ENCODE results near the gene LAMA2. TPM values are rescaled to one million over a fixed set of nuclear protein-coding genes. Genes with fewer than 3 reads are reported as not detected.

LAMA2 gene
- total and polyA plus RNA-seq, 4 donors, result 6.0 to 86.5 (median 46.4) TPM

DNA sequence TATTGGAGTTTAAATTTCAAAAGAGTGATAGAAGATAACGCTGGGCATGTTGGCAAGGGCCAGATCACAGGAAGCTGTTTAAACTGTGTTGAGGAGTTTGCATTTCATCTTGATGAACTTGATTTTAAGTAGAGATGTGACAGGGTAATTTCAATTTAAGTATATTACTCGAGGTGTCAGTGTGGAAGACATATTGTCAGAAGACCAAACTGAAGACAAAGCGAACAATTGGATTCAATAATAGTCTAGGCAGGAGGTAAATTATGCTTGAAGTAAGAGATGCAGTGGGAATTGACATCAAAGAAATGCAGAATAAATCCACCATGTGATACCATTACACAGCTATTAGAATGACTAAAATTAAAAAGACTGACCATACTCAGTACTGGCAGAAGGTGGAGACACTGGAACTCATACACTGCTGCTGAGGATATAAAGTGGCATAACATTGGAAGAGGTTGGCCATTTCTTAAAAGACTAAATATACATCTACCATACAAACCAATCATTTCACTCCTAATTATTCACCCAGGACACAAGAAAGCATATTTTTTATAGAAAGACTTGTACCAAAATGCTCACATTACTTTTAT lies 586.2 kb downstream of the LAMA2 start:
- no peaks in the 10 kb centered on the region for H3K36me3 ChIP-seq (ENCODE audit: control insufficient read depth in 1 of 2, insufficient read depth in 2 of 2, low read length in 1 of 2)
- WGBS, 2 donors, result 63 to 89% methylated on average over 3 of the region's 3 CpGs
- intact Hi-C loops (cut with DNase I), result no loop called here

DNA sequence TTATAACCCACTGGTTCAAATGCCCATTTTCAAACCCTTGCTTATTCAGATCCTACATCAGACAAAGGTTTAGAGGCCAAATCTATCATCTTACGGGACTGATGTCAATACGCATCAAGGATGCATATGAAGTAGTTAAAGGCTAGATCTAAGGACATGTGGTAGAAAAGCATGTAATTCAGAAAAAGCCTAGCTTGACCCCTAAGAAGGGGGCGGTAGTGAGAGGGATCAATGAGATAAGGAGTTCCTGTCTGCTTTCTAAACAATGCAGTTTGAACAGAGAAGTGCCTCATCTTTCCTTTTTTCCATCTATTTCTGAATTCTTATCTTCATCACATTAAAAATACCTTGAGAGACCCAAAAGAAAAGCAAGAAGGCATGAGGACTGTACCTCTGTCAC lies 589.3 kb downstream of the LAMA2 start:
- H3K27me3 ChIP-seq (ENCODE audit: control insufficient read depth in 1 of 2, insufficient read depth in 2 of 2, low read length in 1 of 2), result no peaks in the 10 kb centered on the region
- H3K9me3 ChIP-seq (ENCODE audit: control insufficient read depth, low read length), result no peaks in the 10 kb centered on the region
- WGBS, 2 donors, result 79 to 83% methylated on average over 3 of the region's 3 CpGs
- DNase-seq, result no peak
- H3K36me3 ChIP-seq (ENCODE audit: control insufficient read depth in 1 of 2, insufficient read depth in 2 of 2, low read length in 1 of 2), result no peaks in the 10 kb centered on the region
- H3K4me1 ChIP-seq (ENCODE audit: control insufficient read depth in 1 of 2, insufficient read depth in 2 of 2, low read length in 2 of 2), result no peaks in the 10 kb centered on the region
- no peak overlapping the region for H3K27ac ChIP-seq (ENCODE audit: low read depth in 1 of 2, low read length in 2 of 2)
- H3K4me3 ChIP-seq (ENCODE audit: low read length in 2 of 2), result no peak overlapping the region
- no peak for ATAC-seq (ENCODE audit: low FRiP score)
- intact Hi-C loops (cut with DNase I), result no loop called here

More for the DNA sequence above, 586.2 kb downstream of the LAMA2 start:
- Histone ChIP-seq H3K27ac (ENCODE audit: low read depth in 1 of 2, low read length in 2 of 2) (no peak overlapping the region), H3K9me3 (ENCODE audit: control insufficient read depth, low read length) (no peaks in the 10 kb centered on the region), H3K4me3 (ENCODE audit: low read length in 2 of 2) (no peak overlapping the region), H3K27me3 (ENCODE audit: control insufficient read depth in 1 of 2, insufficient read depth in 2 of 2, low read length in 1 of 2) (no peaks in the 10 kb centered on the region), H3K4me1 (ENCODE audit: control insufficient read depth in 1 of 2, insufficient read depth in 2 of 2, low read length in 2 of 2) (no peaks in the 10 kb centered on the region)
- ATAC-seq (ENCODE audit: low FRiP score) (no peak), DNase-seq (no peak)

GRCh38 chr6:129473546-129473945 lies 590.6 kb downstream of the LAMA2 start:
- Histone ChIP-seq H3K27me3 (ENCODE audit: control insufficient read depth in 1 of 2, insufficient read depth in 2 of 2, low read length in 1 of 2) (no peaks in the 10 kb centered on the region), H3K27ac (ENCODE audit: low read depth in 1 of 2, low read length in 2 of 2) (no peak overlapping the region), H3K4me1 (ENCODE audit: control insufficient read depth in 1 of 2, insufficient read depth in 2 of 2, low read length in 2 of 2) (no peaks in the 10 kb centered on the region), H3K9me3 (ENCODE audit: control insufficient read depth, low read length) (no peaks in the 10 kb centered on the region), H3K4me3 (ENCODE audit: low read length in 2 of 2) (no peak overlapping the region), H3K36me3 (ENCODE audit: control insufficient read depth in 1 of 2, insufficient read depth in 2 of 2, low read length in 1 of 2) (no peaks in the 10 kb centered on the region)
- intact Hi-C loops (cut with DNase I), result no loop called here
- ATAC-seq (ENCODE audit: low FRiP score) (no peak), DNase-seq (no peak)
- 94 to 95% methylated on average over 3 of the region's 3 CpGs for WGBS, 2 donors

GRCh38 chr6:129475477-129476247 lies 592.7 kb downstream of the LAMA2 start:
- no peaks in the 10 kb centered on the region for H3K9me3 ChIP-seq (ENCODE audit: control insufficient read depth, low read length)
- WGBS, 2 donors, result 29 to 46% methylated on average over 7 of the region's 7 CpGs
- DNase-seq (no peak), ATAC-seq (ENCODE audit: low FRiP score) (no peak)
- H3K27me3 ChIP-seq (ENCODE audit: control insufficient read depth in 1 of 2, insufficient read depth in 2 of 2, low read length in 1 of 2), result no peaks in the 10 kb centered on the region
- no peak overlapping the region for H3K27ac ChIP-seq (ENCODE audit: low read depth in 1 of 2, low read length in 2 of 2)
- no peak overlapping the region for H3K4me3 ChIP-seq (ENCODE audit: low read length in 2 of 2)
- H3K4me1 ChIP-seq (ENCODE audit: control insufficient read depth in 1 of 2, insufficient read depth in 2 of 2, low read length in 2 of 2), result no peaks in the 10 kb centered on the region
- H3K36me3 ChIP-seq (ENCODE audit: control insufficient read depth in 1 of 2, insufficient read depth in 2 of 2, low read length in 1 of 2), result no peaks in the 10 kb centered on the region
- intact Hi-C loops (cut with DNase I), result no loop called here

DNA sequence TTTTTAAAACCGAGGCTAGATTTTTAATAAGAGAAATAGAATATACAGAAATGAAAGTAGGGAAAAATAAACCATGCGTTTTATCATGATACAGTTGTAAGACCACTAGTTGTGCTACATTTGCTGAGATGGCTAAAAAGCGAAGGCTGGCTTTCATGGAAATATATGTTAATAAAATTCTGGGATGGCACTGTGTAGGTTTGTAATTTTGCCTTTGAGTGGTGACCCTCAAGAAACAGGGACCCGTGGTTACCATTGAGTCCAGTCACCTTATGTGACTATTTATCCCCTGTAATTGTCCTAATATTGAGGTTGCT lies 593.3 kb downstream of the LAMA2 start:
- 51 to 59% methylated on average over 4 of the region's 4 CpGs for WGBS, 2 donors
- ATAC-seq (ENCODE audit: low FRiP score), result no peak
- H3K36me3 ChIP-seq (ENCODE audit: control insufficient read depth in 1 of 2, insufficient read depth in 2 of 2, low read length in 1 of 2), result peaks cover 0 to 1% of the 10 kb centered on the region in 2 donors

DNA sequence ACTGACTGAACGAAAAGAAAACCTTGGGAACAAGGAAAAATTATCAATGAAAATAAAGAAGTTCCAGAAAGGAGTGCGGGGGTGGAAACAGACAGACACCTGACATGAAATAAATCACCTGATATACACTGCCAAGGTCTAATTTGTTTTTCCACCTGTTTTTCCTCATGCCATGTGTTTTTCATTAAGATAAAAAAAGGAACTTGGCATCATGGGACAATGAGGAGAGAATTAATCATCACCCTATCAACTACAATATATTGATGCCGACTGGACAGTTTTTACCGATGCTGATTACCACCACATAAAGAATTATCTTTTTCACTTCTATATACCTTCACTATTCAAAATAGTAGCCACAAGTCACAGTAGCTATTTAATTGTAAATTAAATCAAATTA lies 593.9 kb downstream of the LAMA2 start:
- H3K9me3 ChIP-seq (ENCODE audit: control insufficient read depth, low read length), result no peaks in the 10 kb centered on the region
- intact Hi-C loops (cut with DNase I), result no loop called here
- no peak overlapping the region for H3K4me3 ChIP-seq (ENCODE audit: low read length in 2 of 2)
- WGBS, 2 donors, result 63 to 74% methylated on average over 4 of the region's 4 CpGs
- H3K36me3 ChIP-seq (ENCODE audit: control insufficient read depth in 1 of 2, insufficient read depth in 2 of 2, low read length in 1 of 2), result peaks cover 0 to 4% of the 10 kb centered on the region in 2 donors
- H3K4me1 ChIP-seq (ENCODE audit: control insufficient read depth in 1 of 2, insufficient read depth in 2 of 2, low read length in 2 of 2), result no peaks in the 10 kb centered on the region
- H3K27ac ChIP-seq (ENCODE audit: low read depth in 1 of 2, low read length in 2 of 2), result no peak overlapping the region
- H3K27me3 ChIP-seq (ENCODE audit: control insufficient read depth in 1 of 2, insufficient read depth in 2 of 2, low read length in 1 of 2), result no peaks in the 10 kb centered on the region
- DNase-seq (no peak), ATAC-seq (ENCODE audit: low FRiP score) (no peak)

More for the DNA sequence above, 593.3 kb downstream of the LAMA2 start:
- Histone ChIP-seq H3K27ac (ENCODE audit: low read depth in 1 of 2, low read length in 2 of 2) (no peak overlapping the region), H3K4me3 (ENCODE audit: low read length in 2 of 2) (no peak overlapping the region), H3K9me3 (ENCODE audit: control insufficient read depth, low read length) (no peaks in the 10 kb centered on the region), H3K4me1 (ENCODE audit: control insufficient read depth in 1 of 2, insufficient read depth in 2 of 2, low read length in 2 of 2) (no peaks in the 10 kb centered on the region), H3K27me3 (ENCODE audit: control insufficient read depth in 1 of 2, insufficient read depth in 2 of 2, low read length in 1 of 2) (no peaks in the 10 kb centered on the region)
- intact Hi-C loops (cut with DNase I), result no loop called here
- DNase-seq, result no peak

- Histone ChIP-seq H3K4me1 (ENCODE audit: control insufficient read depth in 1 of 2, insufficient read depth in 2 of 2, low read length in 2 of 2) (no peaks in the 10 kb centered on the region), H3K27ac (ENCODE audit: low read depth in 1 of 2, low read length in 2 of 2) (no peak overlapping the region), H3K36me3 (ENCODE audit: control insufficient read depth in 1 of 2, insufficient read depth in 2 of 2, low read length in 1 of 2) (peaks cover 0 to 5% of the 10 kb centered on the region in 2 donors), H3K9me3 (ENCODE audit: control insufficient read depth, low read length) (no peaks in the 10 kb centered on the region), H3K4me3 (ENCODE audit: low read length in 2 of 2) (no peak overlapping the region), H3K27me3 (ENCODE audit: control insufficient read depth in 1 of 2, insufficient read depth in 2 of 2, low read length in 1 of 2) (no peaks in the 10 kb centered on the region)
- intact Hi-C loops (cut with DNase I), result no loop called here
- DNase-seq (no peak), ATAC-seq (ENCODE audit: low FRiP score) (no peak)
- 89 to 91% methylated on average over 4 of the region's 4 CpGs for WGBS, 2 donors
These were observed 595.4 kb downstream of the LAMA2 start for GRCh38 chr6:129478379-129478778.

DNA sequence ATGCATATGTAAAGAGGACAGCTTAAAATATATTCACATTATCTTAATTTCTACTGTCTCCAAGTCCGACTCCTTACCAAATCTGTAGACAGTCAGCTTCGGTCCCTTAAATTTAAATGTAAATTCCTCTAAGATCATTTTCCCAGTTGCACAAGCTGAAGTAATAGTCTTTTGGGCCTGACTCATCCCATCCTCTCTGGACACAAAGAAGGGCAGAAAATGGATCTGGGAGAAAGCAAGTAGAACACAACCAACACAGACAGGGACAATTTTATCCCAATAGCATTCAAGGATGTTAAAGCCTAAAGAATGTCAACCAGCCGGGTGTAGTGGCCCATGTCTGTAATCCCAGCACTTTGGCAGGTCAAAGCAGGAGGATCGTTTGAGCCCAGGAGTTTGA lies 598.8 kb downstream of the LAMA2 start:
- H3K27ac ChIP-seq (ENCODE audit: low read depth in 1 of 2, low read length in 2 of 2), result no peak overlapping the region
- peaks cover 0 to 5% of the 10 kb centered on the region in 2 donors for H3K36me3 ChIP-seq (ENCODE audit: control insufficient read depth in 1 of 2, insufficient read depth in 2 of 2, low read length in 1 of 2)
- no peaks in the 10 kb centered on the region for H3K4me1 ChIP-seq (ENCODE audit: control insufficient read depth in 1 of 2, insufficient read depth in 2 of 2, low read length in 2 of 2)
- ATAC-seq (ENCODE audit: low FRiP score) (no peak), DNase-seq (no peak)
- intact Hi-C loops (cut with DNase I), result no loop called here
- no peaks in the 10 kb centered on the region for H3K9me3 ChIP-seq (ENCODE audit: control insufficient read depth, low read length)
- WGBS, 2 donors, result 84 to 91% methylated on average over 4 of the region's 4 CpGs
- no peak overlapping the region for H3K4me3 ChIP-seq (ENCODE audit: low read length in 2 of 2)
- H3K27me3 ChIP-seq (ENCODE audit: control insufficient read depth in 1 of 2, insufficient read depth in 2 of 2, low read length in 1 of 2), result no peaks in the 10 kb centered on the region

DNA sequence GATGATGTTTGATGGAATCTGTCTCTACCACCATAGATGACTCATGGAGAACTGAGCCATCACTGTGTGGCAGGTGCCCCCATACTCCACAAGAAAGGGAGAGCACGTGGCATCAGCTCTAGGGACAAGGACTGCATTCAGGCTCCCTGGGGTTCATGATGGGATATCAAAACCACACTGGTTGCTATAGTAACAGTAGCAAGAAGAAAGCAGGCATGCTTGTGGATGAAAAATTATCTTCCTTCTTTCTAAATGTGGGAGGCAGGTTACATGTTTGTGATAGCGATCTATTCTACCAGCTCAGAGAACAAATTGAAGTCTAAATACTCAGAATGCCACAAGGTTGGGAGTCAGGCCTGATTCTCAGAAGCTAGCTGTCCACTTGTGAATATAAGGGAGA lies 602.8 kb downstream of the LAMA2 start:
- Histone ChIP-seq H3K4me1 (ENCODE audit: control insufficient read depth in 1 of 2, insufficient read depth in 2 of 2, low read length in 2 of 2) (no peaks in the 10 kb centered on the region), H3K36me3 (ENCODE audit: control insufficient read depth in 1 of 2, insufficient read depth in 2 of 2, low read length in 1 of 2) (peaks cover 0 to 5% of the 10 kb centered on the region in 2 donors), H3K4me3 (ENCODE audit: low read length in 2 of 2) (no peak overlapping the region), H3K27me3 (ENCODE audit: control insufficient read depth in 1 of 2, insufficient read depth in 2 of 2, low read length in 1 of 2) (no peaks in the 10 kb centered on the region), H3K9me3 (ENCODE audit: control insufficient read depth, low read length) (no peaks in the 10 kb centered on the region), H3K27ac (ENCODE audit: low read depth in 1 of 2, low read length in 2 of 2) (no peak overlapping the region)
- WGBS, 2 donors, result 76 to 84% methylated on average over 2 of the region's 2 CpGs
- DNase-seq (no peak), ATAC-seq (ENCODE audit: low FRiP score) (no peak)
- intact Hi-C loops (cut with DNase I), result no loop called here
